ENCODE results near the gene GRB2.

GRCh38 chr17:75301049-75301448 is 104.4 kb downstream of the GRB2 start:
- no peak for TF ChIP-seq CTCF (conservative IDR thresholded peaks at IDR 0.05; ENCODE audit: low read depth, low read length)
- TF ChIP-seq EZH2 (IDR thresholded peaks at IDR 0.05; ENCODE audit: borderline replicate concordance, low read depth, low read length, poor library complexity, severe bottlenecking), result no peak

Data from A673 (cell line).